HG03108 (cell line): ENCODE results near the gene NKX2-1.

Experiments
- ATAC-seq: cut with Tn5 transposase; IDR thresholded peaks from one replicate; pipeline ENCODE4 v1.9.1; 2021; ENCODE audit warnings: moderate library complexity; ENCODE audit not compliant: unreplicated experiment

NKX2-1 gene

DNA sequence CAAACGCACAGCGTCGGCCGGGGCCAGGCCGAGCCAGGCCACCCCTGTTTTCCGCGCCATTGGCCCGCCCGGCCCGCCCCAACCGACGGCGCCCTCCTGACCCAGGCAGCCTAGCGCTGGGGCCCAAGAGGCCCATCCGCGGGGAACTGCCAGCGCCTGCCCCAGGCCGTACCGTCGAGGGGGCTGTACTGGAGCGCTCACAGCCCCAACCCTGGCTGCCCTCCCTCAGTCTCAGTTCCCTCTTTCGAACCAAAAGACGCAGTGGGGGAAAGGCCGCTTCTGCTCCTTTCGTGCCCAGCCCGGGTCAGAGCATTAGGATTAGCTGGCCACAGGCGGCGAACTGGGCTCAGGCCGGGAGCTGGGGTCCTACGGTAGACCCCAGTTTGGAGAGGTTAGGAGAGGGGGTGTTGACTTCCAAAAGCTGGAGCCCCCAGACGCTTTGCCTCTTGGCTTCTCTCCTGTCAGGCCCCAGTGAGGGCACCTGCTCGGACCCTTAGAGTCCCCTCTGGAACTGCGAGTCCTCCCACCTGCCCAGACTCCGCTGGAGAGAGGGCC lies 1.9 kb downstream of the NKX2-1 start:
- no peak for ATAC-seq

DNA sequence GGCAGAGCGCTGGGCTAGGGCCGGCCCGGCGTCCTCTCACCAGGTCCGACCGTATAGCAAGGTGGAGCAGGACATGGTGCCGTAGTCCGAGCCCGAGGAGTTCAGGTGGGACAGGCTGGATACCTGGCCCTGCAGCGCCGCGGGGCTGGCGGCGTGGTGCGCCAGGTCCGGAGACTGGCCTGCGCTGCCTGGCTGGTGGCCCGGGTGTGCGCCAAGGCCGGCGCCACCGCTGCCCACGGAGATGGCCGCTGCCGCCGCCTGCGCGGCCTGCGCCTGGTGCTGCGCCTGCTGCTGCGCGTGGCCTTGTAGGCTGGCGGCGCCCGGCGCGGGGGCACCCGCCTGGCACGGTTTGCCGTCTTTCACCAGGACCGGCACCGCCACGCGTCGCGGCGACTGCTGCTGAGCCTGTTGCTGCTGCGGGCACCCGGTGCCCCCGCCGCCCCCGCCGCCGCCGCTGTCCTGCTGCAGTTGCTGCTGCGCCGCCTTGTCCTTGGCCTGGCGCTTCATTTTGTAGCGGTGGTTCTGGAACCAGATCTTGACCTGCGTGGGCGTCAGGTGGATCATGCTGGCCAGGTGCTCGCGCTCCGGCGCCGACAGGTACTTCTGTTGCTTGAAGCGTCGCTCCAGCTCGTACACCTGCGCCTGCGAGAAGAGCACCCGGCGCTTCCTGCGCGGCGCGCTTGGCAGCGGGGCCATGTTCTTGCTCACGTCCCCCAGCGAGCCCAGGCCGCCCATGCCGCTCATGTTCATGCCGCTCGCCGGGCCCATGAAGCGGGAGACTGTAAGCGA lies 2.6 kb downstream of the NKX2-1 start:
- ATAC-seq = no peak

DNA sequence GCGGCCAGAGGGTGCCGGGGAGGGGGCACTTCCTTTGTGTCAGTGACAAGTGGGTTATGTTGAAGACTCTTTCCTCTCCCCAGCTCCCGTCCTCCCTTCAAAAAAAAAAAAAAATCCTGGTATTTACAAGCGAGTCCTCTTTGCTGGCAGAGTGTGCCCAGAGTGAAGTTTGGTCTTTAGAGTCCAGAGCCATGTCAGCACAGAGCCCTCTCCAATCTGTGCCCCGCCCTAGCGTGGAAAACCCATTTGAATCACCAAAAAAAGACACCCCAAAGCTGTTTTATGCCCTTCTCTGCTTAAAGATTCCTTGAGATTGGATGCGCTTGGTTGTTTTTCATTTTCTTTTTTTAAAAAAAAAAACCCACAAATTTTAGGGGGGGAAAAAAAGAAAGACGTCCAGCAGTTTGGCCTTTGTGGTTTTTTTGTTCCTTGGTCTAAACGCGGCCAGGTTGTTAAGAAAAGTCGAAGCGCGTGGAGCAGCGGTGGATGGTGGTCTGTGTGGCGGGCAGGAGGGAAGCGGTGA lies 3.3 kb downstream of the NKX2-1 start:
- no peak for ATAC-seq

DNA sequence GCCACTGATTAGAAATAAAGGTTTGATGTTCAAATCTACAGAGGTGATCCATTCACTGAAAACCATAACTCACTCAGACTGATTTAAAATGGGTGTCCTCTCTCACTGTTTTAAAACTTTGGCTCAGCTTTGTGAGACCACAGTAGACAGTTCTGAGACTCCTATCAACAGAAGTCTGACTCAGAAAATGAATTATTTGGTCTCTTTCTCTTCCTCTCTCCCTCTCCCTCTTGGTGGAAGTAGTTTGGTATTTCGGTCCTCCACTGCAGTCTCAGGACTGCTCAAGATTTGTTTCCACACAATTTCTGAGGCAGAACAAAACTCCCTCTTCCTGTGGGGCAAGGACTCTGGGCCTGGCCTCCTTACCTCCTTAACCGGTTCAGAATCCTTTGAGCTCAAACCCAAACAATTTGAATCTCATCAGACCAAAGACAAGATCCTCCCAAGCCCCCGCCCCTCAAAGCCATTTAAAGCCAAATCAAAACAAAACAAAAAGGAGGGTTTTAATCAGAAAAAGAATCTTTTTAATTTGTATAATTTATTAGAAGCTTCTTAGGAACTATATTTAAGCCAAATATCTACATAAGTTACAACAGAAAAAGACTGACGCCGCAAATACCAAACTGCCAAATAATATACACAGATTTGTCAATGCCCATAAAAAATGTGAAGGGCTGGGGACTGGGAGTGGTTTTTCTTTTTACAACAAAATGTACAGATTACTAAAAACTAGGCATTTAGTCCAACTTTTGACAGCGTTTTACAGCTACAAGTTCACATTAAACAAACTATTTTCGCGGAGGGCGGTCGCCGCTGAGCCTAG lies 3.9 kb downstream of the NKX2-1 start:
- no peak for ATAC-seq

DNA sequence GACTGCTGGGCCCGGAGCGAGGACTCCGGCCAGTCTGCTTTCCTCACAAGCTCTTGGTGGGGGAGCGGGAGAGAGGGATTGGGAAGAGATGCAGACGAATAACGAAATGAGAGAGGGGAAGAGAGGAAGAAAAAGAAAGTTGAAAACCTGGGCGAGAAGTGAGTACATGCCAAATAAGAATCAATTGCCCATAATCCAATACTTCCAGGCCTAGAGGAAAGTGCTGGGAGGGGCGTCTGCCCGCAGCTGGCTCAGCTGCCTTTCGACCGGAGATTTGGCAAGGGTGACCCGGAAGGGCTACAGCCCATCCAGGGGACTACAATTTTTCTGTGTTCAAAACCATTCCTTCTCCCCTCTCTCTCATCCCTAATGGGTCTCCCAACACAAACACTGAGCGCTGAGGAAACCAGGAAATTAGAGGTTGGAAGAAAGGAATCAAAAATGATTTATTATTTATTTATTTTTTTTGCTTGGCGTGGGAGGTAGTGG lies 4.9 kb downstream of the NKX2-1 start:
- ATAC-seq = no peak

DNA sequence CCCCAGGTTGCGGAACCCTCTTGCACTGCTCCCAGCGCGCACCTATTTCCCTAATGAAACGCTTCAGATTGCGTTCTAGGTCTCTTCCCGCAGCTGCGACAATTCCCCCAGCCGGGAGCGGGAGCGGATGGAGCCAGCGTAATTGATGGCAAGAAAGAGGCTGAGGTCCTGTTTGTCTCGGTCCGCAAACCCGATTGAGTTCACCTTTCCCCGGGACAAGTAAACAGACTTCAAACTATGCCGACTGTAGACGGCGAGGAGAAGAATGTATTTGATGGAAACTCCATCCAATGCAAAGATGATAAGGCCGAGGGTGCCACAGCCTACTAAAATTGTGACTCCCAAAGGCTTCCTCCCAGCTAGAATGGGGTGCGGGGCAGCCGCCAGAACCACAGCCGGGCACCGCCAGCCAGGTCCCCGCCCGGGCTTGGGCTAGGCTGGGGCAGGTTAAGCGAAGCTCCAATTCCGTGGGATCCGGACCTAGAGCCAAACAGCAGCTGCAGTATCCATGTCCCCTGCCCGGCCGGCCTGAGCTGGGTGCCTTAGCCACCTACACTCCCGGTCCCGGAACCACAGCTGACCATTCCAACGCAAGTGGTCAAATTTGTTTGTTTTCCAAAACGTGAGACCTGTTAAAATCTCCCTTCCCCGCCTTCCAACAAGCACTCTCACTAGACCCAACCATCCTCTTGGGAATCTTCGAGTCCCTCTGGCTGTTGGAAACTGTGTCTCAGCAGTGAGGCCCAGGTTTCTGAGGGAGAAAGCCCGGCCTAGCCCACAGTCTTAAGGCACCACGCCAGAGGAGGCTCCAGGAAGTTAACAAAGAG lies 5.5 kb downstream of the NKX2-1 start:
- no peak for ATAC-seq

DNA sequence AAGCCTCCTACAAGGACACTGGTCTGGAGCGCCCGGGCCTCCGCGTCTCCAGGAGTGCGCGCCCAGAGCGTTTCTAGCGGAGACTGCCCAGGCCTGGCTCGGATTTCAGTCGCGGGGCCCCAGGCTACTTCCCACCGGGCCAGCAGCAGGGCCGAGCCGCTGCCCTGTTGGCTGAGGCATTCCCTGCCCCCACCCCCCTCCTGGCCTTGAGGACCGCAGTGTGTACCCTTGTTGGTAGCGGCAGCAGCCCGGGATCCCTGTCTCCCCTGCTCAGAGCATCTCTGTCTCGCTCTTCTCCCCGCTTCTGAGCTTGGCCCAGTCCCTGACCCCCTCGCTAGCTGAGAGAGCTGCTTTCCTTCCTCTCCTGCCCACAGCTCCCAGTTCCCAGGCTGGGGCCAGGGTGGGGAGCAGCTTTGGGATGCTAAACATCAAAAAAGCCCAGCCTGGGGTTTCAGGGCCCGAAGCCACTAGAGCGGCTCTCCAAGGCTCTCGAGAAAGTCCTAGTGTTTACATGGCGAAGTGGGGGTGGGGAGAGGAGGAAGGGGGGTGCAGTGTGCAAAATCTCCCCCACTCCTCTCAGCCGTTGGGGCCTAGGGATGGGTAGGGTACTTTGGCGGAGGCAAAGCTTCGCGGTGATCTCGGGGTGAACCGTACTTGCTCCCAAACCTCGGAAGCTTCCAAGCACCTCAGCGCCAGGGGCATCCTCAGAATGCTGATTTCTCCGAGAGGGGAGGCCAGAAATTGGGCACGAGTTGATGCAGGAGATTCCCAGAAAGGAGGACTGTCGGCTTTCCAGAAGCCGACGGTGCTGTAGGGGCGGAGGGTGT lies 6.4 kb downstream of the NKX2-1 start:
- no peak for ATAC-seq

DNA sequence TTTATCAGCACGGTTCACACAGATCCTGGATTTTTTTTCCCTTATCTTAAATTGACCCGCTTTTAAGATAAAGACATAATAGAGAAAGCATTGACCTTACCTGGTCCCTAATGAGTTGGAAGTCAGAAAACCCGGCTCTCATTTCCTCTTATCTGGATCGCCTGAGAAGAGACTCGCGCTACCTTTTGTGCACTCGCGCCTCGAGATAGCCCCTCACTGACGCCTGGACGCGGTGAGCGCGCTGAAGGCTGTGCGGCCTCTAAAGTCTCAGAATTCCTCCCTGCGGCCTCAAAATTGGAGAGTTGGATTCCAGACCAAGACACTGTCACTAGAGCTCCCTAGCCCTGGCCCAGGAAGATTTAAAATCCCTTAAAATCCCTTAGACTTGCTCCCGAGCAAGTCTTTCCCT lies 7.0 kb downstream of the NKX2-1 start:
- no peak for ATAC-seq

DNA sequence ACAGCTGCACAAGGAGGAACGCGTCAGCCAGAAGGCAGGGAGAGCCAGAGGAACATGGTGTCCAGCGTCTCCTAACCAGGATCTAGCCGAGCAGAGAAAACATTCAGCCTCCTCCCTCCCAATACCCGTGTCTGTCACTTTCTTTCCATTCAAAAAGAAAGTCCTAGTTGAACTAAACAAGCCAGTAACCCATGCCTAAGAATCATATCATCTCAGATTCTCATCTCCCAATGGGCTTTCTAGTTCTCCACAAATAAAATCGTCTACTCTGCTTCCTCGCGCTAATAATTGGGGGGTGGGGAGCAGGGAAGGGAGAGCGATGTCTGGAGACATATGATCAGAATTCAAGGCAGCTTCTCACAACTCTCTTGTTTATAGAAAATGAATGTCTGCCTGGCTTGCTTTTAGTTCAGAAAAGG lies 7.4 kb downstream of the NKX2-1 start:
- ATAC-seq = no peak

DNA sequence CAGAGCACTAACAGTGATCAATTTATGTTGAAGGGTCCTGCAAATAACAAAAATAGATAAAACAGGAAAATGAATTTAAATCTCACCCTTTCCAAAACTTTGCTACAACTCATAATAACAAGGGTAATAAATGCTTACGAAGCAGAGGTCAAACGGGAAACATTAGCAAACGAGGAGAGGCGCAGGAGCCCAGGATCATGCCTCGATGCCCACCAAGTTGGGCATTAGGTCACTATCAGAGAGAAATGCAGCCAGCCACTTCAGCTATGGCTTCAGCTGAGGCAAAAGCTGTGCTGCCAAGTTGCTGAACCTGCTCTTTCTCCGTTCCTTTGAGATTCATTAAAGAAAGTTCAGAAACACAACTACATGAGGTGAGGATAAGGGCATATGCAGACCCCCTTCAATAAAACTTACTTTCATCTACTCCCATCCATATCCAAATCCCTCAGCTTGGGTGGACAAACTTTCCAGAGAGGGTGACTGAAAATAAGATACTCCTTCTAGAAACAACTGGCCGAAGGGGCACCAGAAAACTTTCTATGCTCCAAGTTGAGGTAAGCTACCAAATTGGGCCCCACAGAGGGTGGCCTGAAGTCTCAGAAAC lies 7.9 kb downstream of the NKX2-1 start:
- no peak for ATAC-seq

DNA sequence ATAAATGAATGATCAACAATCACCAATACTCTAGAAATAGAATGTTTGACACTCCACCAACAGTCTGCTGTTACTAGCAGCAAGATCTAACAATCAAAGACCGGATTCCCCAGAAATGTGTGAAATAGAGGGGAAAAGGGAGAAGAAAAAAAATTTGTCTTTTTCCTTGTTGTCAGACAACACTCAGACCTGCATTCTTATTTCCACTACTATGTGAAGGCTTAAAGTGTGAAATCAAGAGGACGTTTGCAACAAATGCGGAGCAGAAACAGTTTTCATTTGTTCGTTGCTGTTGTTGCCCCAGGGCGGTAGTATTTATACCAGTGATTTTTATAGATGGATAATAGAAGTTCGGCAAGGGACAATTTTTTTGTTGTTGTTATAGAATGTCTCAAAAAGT lies 9.2 kb downstream of the NKX2-1 start:
- ATAC-seq = no peak

DNA sequence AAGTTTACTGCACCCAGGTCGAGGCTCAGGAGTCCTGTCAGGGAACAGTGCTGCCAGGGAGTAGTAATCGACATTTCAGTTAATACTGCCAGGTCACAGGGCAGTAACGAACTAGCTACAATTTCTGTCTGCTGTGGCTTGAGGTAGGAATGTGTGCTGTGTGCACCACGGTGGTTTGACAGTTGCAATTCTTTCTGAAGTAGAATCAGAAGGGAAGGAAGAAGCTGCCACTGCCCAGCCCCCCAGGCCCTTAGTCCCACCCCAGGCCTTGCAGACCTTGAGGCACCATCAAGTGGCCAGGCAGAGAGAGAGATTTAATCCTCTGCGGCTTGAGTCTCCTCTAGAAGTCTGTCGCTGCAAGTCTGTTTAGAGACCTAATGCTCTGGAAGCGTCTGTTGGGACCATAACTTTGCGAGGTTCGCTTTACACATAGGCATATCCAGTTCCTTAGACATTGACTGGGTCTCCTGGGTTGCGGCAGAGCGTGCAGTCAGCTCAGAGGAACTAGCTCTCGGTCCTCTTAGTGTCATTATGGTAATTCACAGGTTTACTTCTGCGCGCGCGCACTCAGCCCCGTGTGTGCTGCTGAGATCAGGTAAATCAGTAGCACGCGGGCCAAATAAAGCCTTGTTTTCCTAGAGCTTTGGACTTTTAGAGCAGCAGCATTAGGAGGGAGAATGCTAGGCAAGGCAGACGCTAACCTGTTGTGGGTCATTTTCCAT lies 9.8 kb downstream of the NKX2-1 start:
- ATAC-seq = no peak

DNA sequence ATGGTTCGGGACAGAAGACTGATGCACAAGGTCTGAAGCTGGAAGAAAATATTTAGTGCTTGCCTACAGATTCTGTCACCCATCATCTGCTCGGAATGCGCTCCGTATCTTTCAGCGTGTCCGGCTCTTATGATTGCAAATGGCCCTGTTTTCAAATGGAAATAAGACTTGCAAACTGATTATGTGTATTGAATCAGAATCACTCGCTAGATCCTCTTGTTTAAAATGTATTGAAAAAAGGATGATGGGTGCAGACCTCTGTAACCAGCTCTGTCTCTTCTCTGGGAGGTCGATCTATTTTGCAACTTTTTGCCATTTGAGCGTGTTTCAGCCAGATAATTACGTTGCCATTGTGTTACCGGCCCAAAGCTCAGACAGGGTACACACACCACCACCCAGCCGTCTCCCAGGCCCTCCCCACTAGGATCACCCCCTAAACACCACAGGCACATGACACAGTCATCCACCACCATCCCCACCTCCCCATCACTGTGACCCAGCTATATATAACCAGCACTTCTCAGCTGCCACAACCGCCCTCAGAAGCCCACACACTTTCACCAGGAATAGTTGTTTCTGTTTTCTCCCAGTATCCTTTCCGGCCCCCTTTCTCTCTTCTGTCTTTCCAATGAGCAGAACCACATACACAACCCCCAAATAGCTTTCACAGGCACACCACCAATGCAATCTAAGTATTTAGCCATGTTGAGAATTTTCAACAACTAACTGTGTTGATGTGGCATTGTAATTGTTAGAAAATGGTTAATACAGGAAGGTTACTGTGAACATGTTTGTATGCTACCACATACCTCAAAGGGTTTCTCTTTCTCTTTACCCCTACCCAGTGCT lies 10.7 kb downstream of the NKX2-1 start:
- ATAC-seq = no peak

DNA sequence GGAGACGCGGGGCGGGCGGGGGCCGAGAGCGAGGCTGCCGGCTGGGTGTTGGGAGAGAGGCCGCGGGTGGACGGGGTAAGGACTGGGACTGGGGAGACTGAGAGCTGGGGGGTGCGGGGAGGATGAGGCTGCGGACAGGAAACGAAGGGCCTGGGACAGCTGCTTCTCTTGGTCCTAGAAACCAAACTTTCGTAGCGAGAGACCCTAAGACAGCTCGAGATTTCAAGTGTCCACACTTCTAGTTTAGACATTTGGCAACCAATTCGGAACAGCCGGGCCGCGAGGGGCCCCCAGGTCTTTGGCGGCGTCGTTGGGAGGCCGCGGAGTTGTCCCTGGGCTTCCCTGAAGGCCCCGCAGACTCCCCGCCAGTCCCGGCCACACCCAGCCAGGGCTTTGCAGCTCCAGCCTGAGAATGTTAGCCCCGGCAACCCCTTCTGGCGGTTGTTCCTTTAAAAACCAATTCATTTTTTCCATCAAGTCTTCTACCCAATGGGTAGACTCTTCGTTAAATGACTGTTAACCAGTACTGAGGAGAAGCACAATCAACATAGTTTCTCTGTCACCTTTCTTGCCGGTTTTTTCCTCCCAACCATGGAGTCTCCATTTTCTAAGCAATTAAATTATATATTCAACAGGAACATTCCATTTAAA lies 11.5 kb downstream of the NKX2-1 start:
- no peak for ATAC-seq

DNA sequence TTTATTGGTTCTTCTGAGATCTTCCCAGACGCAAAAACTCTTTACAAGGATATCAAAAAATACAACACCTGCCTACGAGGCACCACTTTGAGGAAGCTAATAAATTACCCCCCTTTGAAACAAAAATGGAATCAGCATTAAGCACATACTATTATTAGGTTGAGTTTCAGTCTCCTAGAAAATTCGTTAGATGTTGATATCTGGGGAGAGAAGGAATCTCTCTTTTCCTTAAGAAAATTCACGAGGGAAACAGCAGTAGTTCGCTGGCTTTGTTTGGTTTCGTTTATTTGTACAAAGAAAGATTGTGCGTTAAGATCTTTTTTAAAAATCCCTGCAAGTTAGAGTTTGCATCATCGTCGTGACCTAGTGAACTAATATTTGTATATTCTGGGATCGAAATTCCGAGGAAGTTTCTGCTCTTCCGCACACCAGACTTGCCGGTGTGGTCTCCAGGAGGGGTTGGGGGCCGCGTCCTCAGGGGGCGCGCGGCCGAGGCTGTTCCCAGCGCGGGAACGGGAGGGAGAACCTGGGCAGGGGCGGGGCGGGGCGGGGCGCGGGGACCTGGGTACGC lies 12.1 kb downstream of the NKX2-1 start:
- ATAC-seq = no peak

DNA sequence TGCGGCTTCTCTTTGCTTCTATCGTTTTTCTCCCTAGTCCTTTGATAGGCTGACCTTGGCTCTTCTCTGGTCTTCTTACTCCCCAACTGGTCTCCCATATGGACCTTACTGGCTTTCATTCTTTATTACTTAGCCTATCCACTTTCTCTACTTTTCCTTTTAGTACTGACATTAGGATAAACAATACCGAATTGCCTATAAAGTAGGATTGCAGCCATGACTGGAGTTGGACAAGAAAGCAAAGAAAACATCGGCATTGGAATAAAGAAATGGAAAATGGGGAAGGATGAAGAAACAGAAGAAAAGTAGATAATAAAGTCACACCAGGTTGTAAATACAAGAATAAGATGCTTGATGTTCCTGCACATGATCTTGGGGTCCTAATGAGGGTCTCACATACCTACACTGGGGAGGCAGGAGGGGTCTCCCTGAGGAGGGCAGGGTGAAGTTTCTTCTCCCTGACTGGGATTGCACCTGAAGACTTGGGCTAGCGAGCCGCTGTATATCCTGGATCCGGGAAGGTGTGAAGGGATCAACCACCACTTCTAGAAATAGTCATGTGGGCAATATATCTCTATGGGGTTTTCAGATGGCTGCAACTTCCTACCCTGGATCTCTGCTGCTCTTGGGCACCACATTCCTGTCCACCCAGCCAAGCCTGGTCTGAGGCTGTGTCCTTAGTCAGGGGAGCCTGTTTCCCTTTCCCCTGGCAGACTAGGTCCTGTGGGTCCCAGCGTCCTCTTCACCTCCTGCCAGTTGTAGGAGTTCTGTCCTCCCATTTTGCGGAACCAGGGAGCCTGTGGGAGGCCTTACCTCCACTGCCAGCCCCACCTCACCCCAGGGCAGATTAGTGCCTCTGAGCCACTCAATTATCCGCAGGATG lies 13.1 kb downstream of the NKX2-1 start:
- ATAC-seq = no peak
